ENCODE measurements around the gene PEX11G. TPM values are rescaled to one million over a fixed set of nuclear protein-coding genes. Genes with fewer than 3 reads are reported as not detected.

PEX11G gene
- total and polyA plus RNA-seq, 2 experiments from 2014 or later, result 6.2 to 10.6 TPM

GRCh38 chr19:7471696-7472615, 16.9 kb downstream of the PEX11G start:
- Histone ChIP-seq H3K79me2 (no peaks in the 10 kb centered on the region), H2AFZ (no peak overlapping the region), H3K9me2 (replicated peaks; ENCODE audit: insufficient read depth) (no peaks in the 10 kb centered on the region), H3K4me2 (no peak overlapping the region), H3K9me3 (ENCODE audit: low read depth) (no peaks in the 10 kb centered on the region), H3K27ac (no peak overlapping the region), H3K4me3 (no peak overlapping the region), H4K20me1 (ENCODE audit: insufficient read depth, poor library complexity, severe bottlenecking) (no peaks in the 10 kb centered on the region), H3K27me3 (no peaks in the 10 kb centered on the region), H3K36me3 (replicated peaks; ENCODE audit: insufficient read depth, low read depth) (no peaks in the 10 kb centered on the region), H3K4me1 (ENCODE audit: insufficient read depth) (no peaks in the 10 kb centered on the region)
- WGBS (ENCODE audit: low lambda C conversion rate, missing lambda C conversion rate), result 94% methylated on average over 42 of the region's 42 CpGs
- no peak for DNase-seq (ENCODE audit: low spot score)
- TF ChIP-seq CTCF (IDR thresholded peaks at IDR 0.05; ENCODE audit: poor library complexity) (no peak), EZH2 (IDR thresholded peaks at IDR 0.05; ENCODE audit: borderline replicate concordance) (no peak), EZH2phosphoT487 (IDR thresholded peaks at IDR 0.05; ENCODE audit: low read depth, severe bottlenecking, unreplicated experiment) (no peak)

- Histone ChIP-seq H3K27me3 (no peaks in the 10 kb centered on the region), H2AFZ (no peak overlapping the region), H3K9me3 (ENCODE audit: low read depth) (no peaks in the 10 kb centered on the region), H3K36me3 (replicated peaks; ENCODE audit: insufficient read depth, low read depth) (no peaks in the 10 kb centered on the region), H3K4me3 (no peak overlapping the region), H4K20me1 (ENCODE audit: insufficient read depth, poor library complexity, severe bottlenecking) (no peaks in the 10 kb centered on the region), H3K79me2 (no peaks in the 10 kb centered on the region), H3K4me2 (no peak overlapping the region), H3K4me1 (ENCODE audit: insufficient read depth) (no peaks in the 10 kb centered on the region), H3K27ac (no peak overlapping the region), H3K9me2 (replicated peaks; ENCODE audit: insufficient read depth) (no peaks in the 10 kb centered on the region)
- no peak for DNase-seq (ENCODE audit: low spot score)
- WGBS (ENCODE audit: low lambda C conversion rate, missing lambda C conversion rate), result 96% methylated on average over 30 of the region's 31 CpGs
- no peak for TF ChIP-seq EZH2 (IDR thresholded peaks at IDR 0.05; ENCODE audit: borderline replicate concordance)
- TF ChIP-seq EZH2phosphoT487 (IDR thresholded peaks at IDR 0.05; ENCODE audit: low read depth, severe bottlenecking, unreplicated experiment), result no peak
- no peak for TF ChIP-seq CTCF (IDR thresholded peaks at IDR 0.05; ENCODE audit: poor library complexity)
Measured at GRCh38 chr19:7470540-7471305, 18.1 kb downstream of the PEX11G start.

- Histone ChIP-seq H3K9me2 (replicated peaks; ENCODE audit: insufficient read depth) (no peaks in the 10 kb centered on the region), H3K27me3 (no peaks in the 10 kb centered on the region), H3K9me3 (ENCODE audit: low read depth) (no peaks in the 10 kb centered on the region), H3K27ac (no peak overlapping the region), H3K36me3 (replicated peaks; ENCODE audit: insufficient read depth, low read depth) (no peaks in the 10 kb centered on the region), H3K4me3 (no peak overlapping the region), H4K20me1 (ENCODE audit: insufficient read depth, poor library complexity, severe bottlenecking) (no peaks in the 10 kb centered on the region), H3K79me2 (no peaks in the 10 kb centered on the region), H2AFZ (no peak overlapping the region), H3K4me2 (no peak overlapping the region), H3K4me1 (ENCODE audit: insufficient read depth) (no peaks in the 10 kb centered on the region)
- WGBS (ENCODE audit: low lambda C conversion rate, missing lambda C conversion rate), result 93% methylated on average over 23 of the region's 31 CpGs
- TF ChIP-seq EZH2 (IDR thresholded peaks at IDR 0.05; ENCODE audit: borderline replicate concordance) (no peak), EZH2phosphoT487 (IDR thresholded peaks at IDR 0.05; ENCODE audit: low read depth, severe bottlenecking, unreplicated experiment) (no peak), CTCF (IDR thresholded peaks at IDR 0.05; ENCODE audit: poor library complexity) (no peak)
- no peak for DNase-seq (ENCODE audit: low spot score)
Measured at GRCh38 chr19:7469669-7470285, 19.1 kb downstream of the PEX11G start.
